OCI-M2 (cell line): ENCODE data around the gene PRMT7.

Experiments
- DNase-seq: peaks from one replicate; lab custom pipeline; 2025; ENCODE audit not compliant: unreplicated experiment; lab: John Stamatoyannopoulos, UW

Gene PRMT7

DNA sequence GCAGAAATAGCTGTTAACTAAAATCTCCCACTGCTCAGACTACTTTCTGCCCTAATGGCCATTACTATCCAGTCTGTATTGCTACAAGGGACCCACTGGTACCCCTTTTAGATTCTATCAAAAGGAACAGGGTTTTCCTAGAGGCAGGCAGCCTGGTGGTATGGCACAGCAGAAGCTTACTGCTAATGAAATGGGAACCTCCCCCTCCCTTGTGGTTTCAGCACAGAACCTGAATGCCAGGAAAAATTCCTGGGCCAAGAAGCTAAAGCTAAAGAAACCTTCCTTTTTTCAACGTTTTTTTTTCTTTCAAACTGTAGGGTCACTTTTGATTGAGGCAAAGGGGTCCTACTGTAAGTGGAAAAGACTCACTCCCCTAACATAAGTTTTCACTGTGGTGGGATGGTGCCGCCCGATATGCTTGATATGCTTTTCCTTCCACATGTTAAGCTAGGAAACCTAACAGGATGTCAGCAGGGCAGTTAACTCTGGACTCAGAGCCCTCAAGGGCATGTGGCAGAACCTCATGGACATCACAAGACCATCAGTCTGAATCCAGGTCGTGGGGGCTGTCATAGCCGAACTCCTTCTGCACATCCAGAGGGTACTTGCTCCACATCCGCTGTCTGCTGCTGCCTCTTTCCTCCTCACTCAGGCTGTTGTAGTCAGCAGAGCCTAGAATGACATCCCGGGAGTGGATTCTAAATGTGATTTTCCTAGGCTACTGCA, 9.9 kb upstream of the PRMT7 start:
- DNase-seq, result no peak

DNA sequence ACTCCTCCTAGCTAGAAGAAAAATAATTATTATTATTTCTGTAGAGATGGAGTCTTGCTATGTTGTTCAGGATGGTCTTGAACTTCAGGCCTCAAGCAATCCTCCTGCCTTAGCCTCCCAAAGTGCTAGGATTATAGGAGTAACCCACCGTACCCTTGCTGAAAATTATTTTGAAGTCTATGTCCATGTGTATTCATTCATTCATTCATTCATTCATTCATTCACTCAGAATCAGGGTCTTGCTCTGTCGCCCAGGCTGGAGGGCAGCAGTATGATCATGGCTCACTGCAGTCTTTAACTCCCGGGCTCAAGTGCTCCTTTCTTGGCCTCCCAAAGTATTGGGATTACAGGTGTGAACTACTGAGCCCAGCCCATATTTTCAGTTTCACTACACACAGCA, 4.2 kb upstream of the PRMT7 start:
- DNase-seq, result no peak

DNA sequence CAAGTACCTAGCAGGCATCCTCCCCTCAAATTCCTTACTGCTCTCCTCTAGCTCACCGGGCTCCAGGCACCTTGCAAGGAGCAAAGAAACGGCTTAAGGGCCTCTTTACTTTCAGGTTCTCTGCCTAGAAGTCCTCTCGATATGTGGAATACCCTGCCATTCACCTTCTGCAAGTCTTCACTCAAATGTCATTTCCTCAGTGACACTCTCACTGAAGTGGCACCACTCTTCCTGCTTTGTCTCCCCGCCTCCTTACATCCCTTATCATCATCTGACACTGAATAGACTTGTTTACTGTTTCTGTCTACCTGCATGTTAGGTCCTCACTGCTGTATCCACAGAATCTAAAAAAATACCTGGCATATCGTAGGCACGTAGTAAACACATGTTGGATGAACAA, 1.0 kb upstream of the PRMT7 start:
- DNase-seq, result no peak

- DNase-seq, result no peak
Measured at GRCh38 chr16:68310437-68310773, 414 bp upstream of the PRMT7 start.

DNA sequence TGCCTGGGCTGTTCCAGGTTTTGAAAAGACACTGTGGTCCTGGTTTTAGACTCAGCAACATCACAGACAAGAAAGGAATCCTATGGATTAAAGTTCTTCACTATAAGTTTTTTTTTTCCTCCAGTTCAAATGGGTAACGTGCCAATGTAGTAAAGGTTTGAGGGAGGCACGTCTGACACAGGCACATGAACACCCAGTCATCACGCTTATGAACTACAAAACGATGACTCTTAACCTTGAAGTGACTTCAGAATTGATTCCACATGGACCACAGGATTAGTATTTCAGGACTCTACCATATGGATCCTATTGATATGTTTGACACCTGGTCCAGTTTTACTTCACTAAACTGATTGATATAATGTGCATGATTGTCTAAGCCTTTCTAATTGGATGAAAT, 2.3 kb downstream of the PRMT7 start:
- DNase-seq, result no peak

GRCh38 chr16:68319185-68319908, 8.5 kb downstream of the PRMT7 start:
- no peak for DNase-seq

- no peak for DNase-seq
Measured at GRCh38 chr16:68324336-68324735, 13.5 kb downstream of the PRMT7 start.

DNA sequence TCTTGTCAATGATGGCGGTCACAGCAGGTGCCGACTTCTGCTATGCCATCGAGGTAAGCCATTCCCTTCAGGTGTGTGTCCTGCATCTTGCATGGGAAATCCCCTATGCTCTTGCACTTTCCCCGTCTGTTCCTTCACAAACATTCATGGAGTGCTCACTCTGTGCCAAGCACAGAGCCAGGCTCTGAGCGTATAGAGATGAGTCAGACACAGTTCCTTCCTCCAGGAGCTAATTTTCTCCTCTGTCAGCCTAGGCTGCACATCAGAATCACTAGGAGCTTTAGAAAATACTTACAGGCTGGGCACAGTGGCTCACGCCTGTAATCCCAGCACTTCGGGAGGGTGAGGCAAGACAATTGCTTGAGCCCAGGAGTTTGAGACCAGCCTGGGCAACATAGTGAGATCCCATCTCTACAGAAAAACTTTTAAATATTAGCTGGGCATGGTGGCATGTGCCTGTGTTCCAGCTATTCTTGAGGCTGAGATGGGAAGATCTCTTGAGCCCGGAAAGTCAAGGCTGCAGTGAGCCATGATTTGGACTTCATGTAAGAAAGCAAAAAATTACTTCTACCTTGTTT, 14.1 kb downstream of the PRMT7 start:
- DNase-seq, result no peak

DNA sequence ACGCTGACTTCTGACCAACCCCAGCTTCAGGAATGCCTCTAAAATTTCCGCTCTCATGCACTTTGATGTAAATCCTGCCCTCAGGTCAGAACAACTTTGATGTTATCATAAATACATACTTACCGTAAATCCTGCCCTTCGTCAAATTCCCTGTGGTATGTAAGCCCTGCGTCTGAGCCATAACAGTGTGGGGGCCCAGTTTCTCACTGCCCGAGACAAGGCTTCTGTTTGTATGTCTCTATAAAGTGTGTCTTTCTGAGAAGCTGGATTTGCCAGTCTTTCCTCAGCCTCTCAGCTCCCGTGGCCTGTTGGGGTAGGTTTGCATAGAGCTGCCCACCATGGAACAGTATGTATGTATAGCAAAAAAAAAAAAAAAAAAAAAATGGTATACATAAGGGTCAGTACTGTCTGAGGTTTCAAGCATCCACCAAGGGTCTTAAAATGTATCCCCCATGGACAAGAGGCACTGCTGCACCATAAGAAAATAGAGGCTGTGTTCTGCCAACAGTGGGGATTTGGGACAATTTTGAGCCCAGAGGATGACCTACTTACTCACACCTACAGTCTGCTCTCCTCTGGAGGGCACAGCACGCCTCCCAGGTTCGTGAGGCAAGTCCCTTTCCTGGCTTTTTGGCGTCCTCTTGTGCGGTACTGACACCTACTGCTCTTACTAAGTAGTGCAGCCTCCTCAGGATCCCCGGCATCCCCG, 17.5 kb downstream of the PRMT7 start:
- DNase-seq, result no peak

- DNase-seq, result no peak
Measured at GRCh38 chr16:68328860-68329390, 18.1 kb downstream of the PRMT7 start.

DNA sequence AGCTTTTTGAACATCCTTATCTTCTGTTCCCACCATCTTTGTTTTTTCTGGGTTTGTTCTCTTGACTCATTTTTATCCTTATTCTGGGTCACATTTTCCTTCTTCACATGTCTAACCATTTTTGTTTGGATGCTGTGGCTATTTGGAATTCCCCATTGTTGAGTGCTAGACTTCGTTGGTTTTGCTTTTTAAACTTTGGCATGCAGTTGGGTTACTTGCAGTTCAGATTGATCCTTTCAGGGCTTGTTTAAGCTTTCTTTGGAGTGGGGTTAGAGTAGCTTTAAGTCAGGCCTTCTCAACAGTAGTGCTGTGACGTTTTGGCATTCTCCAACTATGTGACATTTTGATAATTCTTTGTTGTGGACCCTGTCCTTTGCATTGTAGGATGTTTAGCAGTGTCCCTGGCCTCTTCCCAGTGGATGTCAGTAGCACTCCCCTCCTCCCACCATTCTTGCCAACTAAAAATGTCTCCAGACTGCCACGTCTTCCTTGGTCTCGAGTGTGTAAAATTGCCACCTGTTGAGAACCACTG, 21.1 kb downstream of the PRMT7 start:
- no peak for DNase-seq

DNA sequence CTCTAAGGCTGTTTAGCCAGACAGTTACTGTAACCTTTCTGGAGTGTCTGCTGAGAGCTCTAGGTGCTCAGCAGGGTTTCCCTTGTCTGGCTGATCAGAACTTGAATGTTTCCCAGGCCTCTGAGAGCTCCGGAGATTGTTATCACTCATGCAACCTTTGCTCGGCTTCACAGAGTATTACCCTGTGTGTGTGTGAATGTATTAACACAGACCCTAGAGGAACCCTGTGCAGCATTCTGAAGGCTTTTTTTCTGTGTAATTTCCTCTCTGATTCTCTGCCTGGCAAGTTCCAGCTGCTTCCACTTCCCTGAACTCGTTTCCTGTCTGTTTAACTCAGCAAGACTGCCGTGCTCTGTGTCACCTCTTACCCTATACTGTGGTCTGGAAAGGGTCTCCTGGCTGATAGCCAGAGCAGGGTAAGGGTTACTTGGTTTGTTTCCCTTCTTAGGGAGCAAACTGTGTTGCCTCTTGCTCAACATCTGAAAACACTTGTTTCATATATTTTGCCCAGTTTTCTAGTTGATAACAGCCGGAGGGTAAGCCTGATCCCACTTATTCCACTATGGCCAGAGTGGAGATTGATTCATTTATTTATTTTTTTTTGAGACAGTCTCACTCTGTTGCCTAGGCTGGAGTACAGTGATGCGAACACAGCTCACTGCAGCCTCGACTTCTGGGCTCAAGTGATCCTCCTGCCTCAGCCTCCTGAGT, 21.7 kb downstream of the PRMT7 start:
- DNase-seq, result no peak

DNA sequence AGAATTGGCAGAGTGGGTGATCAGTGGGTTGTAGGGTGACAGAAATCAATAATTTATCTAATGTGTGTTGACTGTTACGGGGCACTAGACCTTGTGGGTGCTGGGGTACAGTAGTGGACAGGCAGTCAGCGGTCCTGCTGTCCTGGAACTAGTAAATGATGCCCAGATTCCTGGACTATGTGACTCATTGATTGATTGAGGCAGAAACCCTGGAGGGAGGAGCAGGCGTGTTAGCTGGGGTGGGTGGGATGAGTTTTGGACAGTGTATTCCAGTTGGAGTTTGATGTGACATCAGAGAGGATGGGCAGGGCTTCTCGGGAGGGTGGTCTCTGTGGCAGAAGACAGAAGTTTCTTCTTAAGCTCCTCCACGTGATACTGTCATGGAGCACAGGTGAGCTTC, 24.4 kb downstream of the PRMT7 start:
- no peak for DNase-seq

GRCh38 chr16:68338326-68339119, 27.7 kb downstream of the PRMT7 start:
- DNase-seq, result no peak

DNA sequence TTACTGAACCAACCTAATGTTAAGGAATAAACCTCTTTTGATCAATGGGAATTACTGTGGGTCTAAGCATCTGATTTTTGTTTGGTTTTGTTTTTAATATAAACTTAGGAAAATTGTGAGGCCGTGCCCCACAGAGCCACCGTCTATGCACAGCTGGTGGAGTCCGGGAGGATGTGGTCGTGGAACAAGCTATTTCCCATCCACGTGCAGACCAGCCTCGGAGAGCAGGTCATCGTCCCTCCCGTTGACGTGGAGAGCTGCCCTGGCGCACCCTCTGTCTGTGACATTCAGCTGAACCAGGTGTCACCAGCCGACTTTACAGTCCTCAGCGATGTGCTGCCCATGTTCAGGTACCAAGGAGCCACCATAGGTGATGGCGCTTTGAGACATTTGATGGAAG, 28.4 kb downstream of the PRMT7 start:
- DNase-seq, result no peak

DNA sequence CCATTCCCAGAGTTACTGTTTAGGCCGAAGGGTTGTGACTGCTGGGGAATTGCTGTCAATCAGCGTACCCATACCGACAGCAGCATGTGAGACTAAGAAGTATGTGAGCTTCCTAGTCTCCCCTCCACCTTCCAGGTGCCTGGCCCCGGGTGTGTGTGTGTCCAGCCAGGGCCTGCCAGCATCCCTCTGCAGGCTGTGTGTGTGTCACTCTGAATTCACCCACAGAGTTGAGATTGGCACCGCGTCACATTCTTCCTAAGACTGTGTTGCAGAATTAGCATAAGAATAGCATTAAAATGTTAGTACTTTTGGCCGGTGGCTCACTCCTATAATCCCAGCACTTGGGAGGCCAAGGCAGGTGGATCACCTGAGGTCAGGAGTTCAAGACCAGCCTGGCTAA, 31.8 kb downstream of the PRMT7 start:
- DNase-seq, result no peak

DNA sequence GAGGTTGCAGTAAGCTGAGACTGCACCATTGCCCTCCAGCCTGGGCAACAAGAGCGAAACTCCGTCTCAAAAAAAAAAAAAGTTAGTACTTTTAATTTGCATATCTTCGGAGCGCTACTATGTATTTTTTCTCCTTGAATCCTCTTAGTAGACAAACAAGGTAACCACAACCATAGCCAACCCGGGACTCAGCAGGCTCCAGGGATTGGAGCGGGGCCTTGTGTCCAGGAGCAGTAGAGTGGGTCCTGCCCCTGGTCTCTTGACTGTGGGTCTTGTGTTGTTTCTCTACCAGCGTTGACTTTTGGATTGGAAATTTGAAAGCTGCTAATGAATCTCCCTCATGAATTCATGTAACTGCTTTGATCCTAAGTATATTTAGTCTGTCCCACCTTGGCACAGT, 32.3 kb downstream of the PRMT7 start:
- no peak for DNase-seq

- no peak for DNase-seq
Measured at GRCh38 chr16:68344252-68344651, 33.4 kb downstream of the PRMT7 start.

GRCh38 chr16:68345351-68345810, 34.6 kb downstream of the PRMT7 start:
- DNase-seq, result no peak
